ENCODE results near the gene BZW1.

BZW1 gene

GRCh38 chr2:200864176-200865034 lies 52.7 kb downstream of the BZW1 start, which contains the start of gene CLK1:
TSS of gene CLK1 (minus strand) at chr2:200864658. CDS start at chr2:200861862, 2,796 bp downstream.
- Histone ChIP-seq H3K4me2 (ENCODE audit: insufficient read depth, low read length) (peak within 1 kb of the TSS; percentile 72), H3K9ac (ENCODE audit: low read depth, low read length) (peak within 1 kb of the TSS; percentile 99), H3K27ac (ENCODE audit: low read length) (peak within 1 kb of the TSS; percentile 99), H4K20me1 (ENCODE audit: insufficient read depth, low read length) (peaks cover 34% of the 10 kb centered on the region), H3K4me3 (ENCODE audit: low read depth in 1 of 2, low read length in 2 of 2) (peak within 1 kb of the TSS; percentile 97 to 98), H3K9me3 (ENCODE audit: insufficient read depth, low read length, severe bottlenecking) (no peaks in the 10 kb centered on the region), H3K36me3 (ENCODE audit: insufficient read depth, low read length) (peaks cover 49% of the 10 kb centered on the region), H3K79me2 (ENCODE audit: insufficient read depth, low read length) (peaks cover 51% of the 10 kb centered on the region), H3K4me1 (ENCODE audit: insufficient read depth, low read length) (peaks cover 43% of the 10 kb centered on the region), H2AFZ (ENCODE audit: low read depth, low read length) (peak within 1 kb of the TSS; percentile 96), H3K27me3 (ENCODE audit: insufficient read depth, low read length, poor library complexity) (no peaks in the 10 kb centered on the region)
- DNase-seq (peak; percentile 96), ATAC-seq (ENCODE audit: insufficient read depth, low read depth) (peak; percentile 85)
- TF ChIP-seq EZH2 (IDR thresholded peaks at IDR 0.05; ENCODE audit: borderline replicate concordance, low read depth, low read length, severe bottlenecking): no peak
- no peak for TF ChIP-seq CTCF (IDR thresholded peaks at IDR 0.05; ENCODE audit: borderline replicate concordance, extremely low read depth, low read length, poor library complexity, severe bottlenecking)

DNA sequence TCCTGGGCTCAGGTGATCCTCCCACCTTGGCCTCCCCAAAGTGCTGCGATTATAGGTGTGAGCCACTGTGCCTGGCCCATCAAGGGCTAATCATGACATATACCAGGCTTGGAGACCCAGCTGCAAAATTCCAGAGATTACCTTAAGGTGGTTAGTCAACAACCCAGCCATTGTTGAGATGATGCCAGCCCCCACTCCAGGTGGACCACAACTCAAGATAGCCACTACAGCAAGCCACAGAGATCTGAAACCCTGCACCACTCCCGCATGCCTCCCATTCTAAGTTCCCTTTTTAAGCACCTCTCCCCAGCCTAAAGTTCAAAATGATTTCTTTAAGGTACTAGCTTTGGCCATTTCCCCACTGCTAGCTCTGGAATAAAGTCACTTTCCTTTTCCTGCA lies 57.3 kb downstream of the BZW1 start:
- no peak overlapping the region for H2AFZ ChIP-seq (ENCODE audit: low read depth, low read length)
- peaks cover 5% of the 10 kb centered on the region for H3K79me2 ChIP-seq (ENCODE audit: insufficient read depth, low read length)
- no peak overlapping the region for H3K9ac ChIP-seq (ENCODE audit: low read depth, low read length)
- peaks cover 12% of the 10 kb centered on the region for H3K4me1 ChIP-seq (ENCODE audit: insufficient read depth, low read length)
- no peak overlapping the region for H3K4me2 ChIP-seq (ENCODE audit: insufficient read depth, low read length)
- no peaks in the 10 kb centered on the region for H4K20me1 ChIP-seq (ENCODE audit: insufficient read depth, low read length)
- ATAC-seq (ENCODE audit: insufficient read depth, low read depth) (no peak), DNase-seq (no peak)
- H3K36me3 ChIP-seq (ENCODE audit: insufficient read depth, low read length): peaks cover 30% of the 10 kb centered on the region
- no peak overlapping the region for H3K27ac ChIP-seq (ENCODE audit: low read length)
- H3K27me3 ChIP-seq (ENCODE audit: insufficient read depth, low read length, poor library complexity): no peaks in the 10 kb centered on the region
- no peak overlapping the region for H3K4me3 ChIP-seq (ENCODE audit: low read depth in 1 of 2, low read length in 2 of 2)
- no peaks in the 10 kb centered on the region for H3K9me3 ChIP-seq (ENCODE audit: insufficient read depth, low read length, severe bottlenecking)
- TF ChIP-seq EZH2 (IDR thresholded peaks at IDR 0.05; ENCODE audit: borderline replicate concordance, low read depth, low read length, severe bottlenecking) (no peak), CTCF (IDR thresholded peaks at IDR 0.05; ENCODE audit: borderline replicate concordance, extremely low read depth, low read length, poor library complexity, severe bottlenecking) (no peak)

- H2AFZ ChIP-seq (ENCODE audit: low read depth, low read length): no peak overlapping the region
- H3K4me3 ChIP-seq (ENCODE audit: low read depth in 1 of 2, low read length in 2 of 2): no peak overlapping the region
- ATAC-seq (ENCODE audit: insufficient read depth, low read depth): no peak
- DNase-seq: no peak
- no peaks in the 10 kb centered on the region for H4K20me1 ChIP-seq (ENCODE audit: insufficient read depth, low read length)
- peaks cover 43% of the 10 kb centered on the region; the same call in 1 of the 2 replicates for H3K36me3 ChIP-seq (ENCODE audit: insufficient read depth, low read length)
- H3K4me2 ChIP-seq (ENCODE audit: insufficient read depth, low read length): no peak overlapping the region
- no peaks in the 10 kb centered on the region for H3K4me1 ChIP-seq (ENCODE audit: insufficient read depth, low read length)
- H3K9me3 ChIP-seq (ENCODE audit: insufficient read depth, low read length, severe bottlenecking): no peaks in the 10 kb centered on the region
- no peak for TF ChIP-seq CTCF (IDR thresholded peaks at IDR 0.05; ENCODE audit: borderline replicate concordance, extremely low read depth, low read length, poor library complexity, severe bottlenecking)
- no peak for TF ChIP-seq EZH2 (IDR thresholded peaks at IDR 0.05; ENCODE audit: borderline replicate concordance, low read depth, low read length, severe bottlenecking)
- H3K9ac ChIP-seq (ENCODE audit: low read depth, low read length): no peak overlapping the region
- no peaks in the 10 kb centered on the region for H3K27me3 ChIP-seq (ENCODE audit: insufficient read depth, low read length, poor library complexity)
- H3K79me2 ChIP-seq (ENCODE audit: insufficient read depth, low read length): no peaks in the 10 kb centered on the region
- no peak overlapping the region for H3K27ac ChIP-seq (ENCODE audit: low read length)
These were observed 59.4 kb downstream of the BZW1 start for GRCh38 chr2:200871151-200871550.
